ENCODE results near the gene GHRL. TPM values are rescaled to one million over a fixed set of nuclear protein-coding genes. Genes with fewer than 3 reads are reported as not detected.

GHRL gene
- total RNA-seq, 1 experiment from 2014 or later, result not detected

DNA sequence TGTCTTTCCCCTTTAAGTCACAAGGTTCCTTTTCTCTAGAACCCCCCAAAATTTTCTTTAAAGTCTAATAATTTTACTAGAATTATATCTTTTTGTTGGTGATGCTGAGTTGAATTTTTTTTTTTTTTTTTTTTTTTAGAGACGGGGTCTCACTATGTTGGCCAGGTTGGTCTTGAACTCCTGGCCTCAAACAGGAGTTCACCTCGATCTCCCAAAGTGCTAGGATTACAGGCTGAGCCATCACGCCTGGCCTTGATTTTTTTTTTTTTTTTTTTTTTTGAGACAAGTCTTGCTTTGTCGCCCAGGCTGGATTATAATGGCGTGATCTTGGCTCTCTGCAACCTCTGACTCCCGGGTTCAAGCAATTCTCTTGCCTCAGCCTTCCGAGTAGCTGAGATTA is 15.9 kb upstream of the GHRL start:
- H3K27me3 ChIP-seq (ENCODE audit: control insufficient read depth, insufficient read depth, low read length), result no peaks in the 10 kb centered on the region
- ATAC-seq (no peak), DNase-seq (ENCODE audit: low read depth, low spot score) (no peak)
- in situ Hi-C loops (cut with HindIII; ENCODE audit: low pct_unique_long_range_greater_than_20kb, low sequenced_read_pairs) (no loop called here), intact Hi-C loops (cut with micrococcal nuclease; ENCODE audit: unreplicated experiment) (no loop called here)
- H3K4me1 ChIP-seq (ENCODE audit: control insufficient read depth, insufficient read depth, low read length), result no peaks in the 10 kb centered on the region
- CTCF ChIA-PET, result no interaction called here
- no TSS peak for BruUV-seq (replicated peaks)
- TF ChIP-seq CTCF (IDR thresholded peaks at IDR 0.05), result no peak
- no peak for TF ChIP-seq TCF7L2 (IDR thresholded peaks at IDR 0.05; ENCODE audit: low read depth, low read length)
- TF ChIP-seq SIN3A (IDR thresholded peaks at IDR 0.05; ENCODE audit: borderline replicate concordance, insufficient read depth, low read depth, low read length), result no peak
- TF ChIP-seq REST (IDR thresholded peaks at IDR 0.05; ENCODE audit: insufficient read depth in 1 of 2, low read depth in 2 of 2, low read length in 1 of 2), result no peak
- no peak for TF ChIP-seq POLR2AphosphoS5 (IDR thresholded peaks at IDR 0.05; ENCODE audit: low read depth, low read length)
- no peak overlapping the region for H3K27ac ChIP-seq (ENCODE audit: low read length)
- H3K4me3 ChIP-seq (ENCODE audit: low read depth in 2 of 2, low read length in 2 of 2), result no peak overlapping the region
- H3K36me3 ChIP-seq (ENCODE audit: control insufficient read depth, insufficient read depth, low read length), result no peaks in the 10 kb centered on the region
- no peaks in the 10 kb centered on the region for H3K9me3 ChIP-seq (ENCODE audit: control insufficient read depth, insufficient read depth, low read depth, low read length)
- POLR2A ChIA-PET, result no interaction called here

DNA sequence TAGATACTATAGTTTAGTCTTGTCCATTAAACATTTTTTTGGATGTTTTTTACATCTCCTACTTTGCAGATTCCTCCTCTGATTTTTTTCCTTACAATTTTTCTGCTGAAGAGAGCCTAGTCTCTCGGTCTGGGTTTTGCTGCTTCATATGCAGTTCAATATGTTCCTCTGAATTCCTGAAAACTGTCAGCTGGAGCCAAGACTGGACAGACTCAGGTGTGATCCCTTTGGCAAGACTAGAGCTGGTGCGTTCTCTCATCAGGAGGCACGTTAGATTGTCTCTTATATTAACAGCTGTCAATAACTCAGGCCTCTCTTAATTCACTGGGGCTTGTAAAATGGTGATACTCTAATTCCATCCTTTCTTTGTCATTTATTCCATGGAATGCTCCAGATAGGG is 13.4 kb upstream of the GHRL start:
- Histone ChIP-seq H3K9me3 (ENCODE audit: control insufficient read depth, insufficient read depth, low read depth, low read length) (no peaks in the 10 kb centered on the region), H3K27me3 (ENCODE audit: control insufficient read depth, insufficient read depth, low read length) (no peaks in the 10 kb centered on the region), H3K27ac (ENCODE audit: low read length) (no peak overlapping the region), H3K36me3 (ENCODE audit: control insufficient read depth, insufficient read depth, low read length) (no peaks in the 10 kb centered on the region; the same call in 1 of the 2 replicates), H3K4me3 (ENCODE audit: low read depth in 2 of 2, low read length in 2 of 2) (no peak overlapping the region), H3K4me1 (ENCODE audit: control insufficient read depth, insufficient read depth, low read length) (no peaks in the 10 kb centered on the region)
- no TSS peak for BruUV-seq (replicated peaks)
- DNase-seq (ENCODE audit: low read depth, low spot score) (no peak), ATAC-seq (no peak)
- TF ChIP-seq TCF7L2 (IDR thresholded peaks at IDR 0.05; ENCODE audit: low read depth, low read length) (no peak), CTCF (IDR thresholded peaks at IDR 0.05) (no peak), REST (IDR thresholded peaks at IDR 0.05; ENCODE audit: insufficient read depth in 1 of 2, low read depth in 2 of 2, low read length in 1 of 2) (no peak), SIN3A (IDR thresholded peaks at IDR 0.05; ENCODE audit: borderline replicate concordance, insufficient read depth, low read depth, low read length) (no peak), POLR2AphosphoS5 (IDR thresholded peaks at IDR 0.05; ENCODE audit: low read depth, low read length) (no peak)
- intact Hi-C loops (cut with micrococcal nuclease; ENCODE audit: unreplicated experiment), result no loop called here
- POLR2A ChIA-PET, result no interaction called here
- in situ Hi-C loops (cut with HindIII; ENCODE audit: low pct_unique_long_range_greater_than_20kb, low sequenced_read_pairs), result no loop called here
- CTCF ChIA-PET, result no interaction called here

All from Panc1 (cell line).